ENCODE data around the gene RNF187. TPM values are rescaled to one million over a fixed set of nuclear protein-coding genes. Genes with fewer than 3 reads are reported as not detected.

Gene RNF187
- total and polyA plus RNA-seq, 2 experiments from 2014 or later = 52.4 to 135 TPM

GRCh38 chr1:228493141-228494043 lies 6.2 kb downstream of the RNF187 start:
- no peaks in the 10 kb centered on the region for H4K20me1 ChIP-seq (ENCODE audit: insufficient read depth, poor library complexity, severe bottlenecking)
- DNase-seq (ENCODE audit: low spot score) = no peak
- no peak overlapping the region for H3K27ac ChIP-seq
- H3K4me1 ChIP-seq (ENCODE audit: insufficient read depth) = peaks cover 13% of the 10 kb centered on the region
- no peak overlapping the region for H3K4me2 ChIP-seq
- H3K4me3 ChIP-seq = no peak overlapping the region
- TF ChIP-seq EZH2 (IDR thresholded peaks at IDR 0.05; ENCODE audit: borderline replicate concordance) = no peak
- TF ChIP-seq EZH2phosphoT487 (IDR thresholded peaks at IDR 0.05; ENCODE audit: low read depth, severe bottlenecking, unreplicated experiment) = no peak
- TF ChIP-seq CTCF (IDR thresholded peaks at IDR 0.05; ENCODE audit: poor library complexity) = no peak
- H2AFZ ChIP-seq = no peak overlapping the region
- H3K27me3 ChIP-seq = no peaks in the 10 kb centered on the region
- WGBS (ENCODE audit: low lambda C conversion rate, missing lambda C conversion rate) = 94% methylated on average over 28 of the region's 28 CpGs
- no peaks in the 10 kb centered on the region for H3K9me3 ChIP-seq (ENCODE audit: low read depth)
- H3K79me2 ChIP-seq = peaks cover 27% of the 10 kb centered on the region
- H3K36me3 ChIP-seq (replicated peaks; ENCODE audit: insufficient read depth, low read depth) = no peaks in the 10 kb centered on the region
- no peaks in the 10 kb centered on the region for H3K9me2 ChIP-seq (replicated peaks; ENCODE audit: insufficient read depth)

GRCh38 chr1:228494044-228494353 lies 6.8 kb downstream of the RNF187 start:
- H3K27ac ChIP-seq = no peak overlapping the region
- no peak overlapping the region for H3K4me3 ChIP-seq
- H4K20me1 ChIP-seq (ENCODE audit: insufficient read depth, poor library complexity, severe bottlenecking) = no peaks in the 10 kb centered on the region
- DNase-seq (ENCODE audit: low spot score) = no peak
- 95% methylated on average over 9 of the region's 9 CpGs for WGBS (ENCODE audit: low lambda C conversion rate, missing lambda C conversion rate)
- no peak overlapping the region for H3K4me2 ChIP-seq
- H3K36me3 ChIP-seq (replicated peaks; ENCODE audit: insufficient read depth, low read depth) = no peaks in the 10 kb centered on the region
- H3K27me3 ChIP-seq = no peaks in the 10 kb centered on the region
- TF ChIP-seq CTCF (IDR thresholded peaks at IDR 0.05; ENCODE audit: poor library complexity) = no peak
- TF ChIP-seq EZH2phosphoT487 (IDR thresholded peaks at IDR 0.05; ENCODE audit: low read depth, severe bottlenecking, unreplicated experiment) = no peak
- no peak for TF ChIP-seq EZH2 (IDR thresholded peaks at IDR 0.05; ENCODE audit: borderline replicate concordance)
- H2AFZ ChIP-seq = no peak overlapping the region
- H3K9me3 ChIP-seq (ENCODE audit: low read depth) = no peaks in the 10 kb centered on the region
- peaks cover 21% of the 10 kb centered on the region for H3K79me2 ChIP-seq
- H3K4me1 ChIP-seq (ENCODE audit: insufficient read depth) = peaks cover 7% of the 10 kb centered on the region
- no peaks in the 10 kb centered on the region for H3K9me2 ChIP-seq (replicated peaks; ENCODE audit: insufficient read depth)

DNA sequence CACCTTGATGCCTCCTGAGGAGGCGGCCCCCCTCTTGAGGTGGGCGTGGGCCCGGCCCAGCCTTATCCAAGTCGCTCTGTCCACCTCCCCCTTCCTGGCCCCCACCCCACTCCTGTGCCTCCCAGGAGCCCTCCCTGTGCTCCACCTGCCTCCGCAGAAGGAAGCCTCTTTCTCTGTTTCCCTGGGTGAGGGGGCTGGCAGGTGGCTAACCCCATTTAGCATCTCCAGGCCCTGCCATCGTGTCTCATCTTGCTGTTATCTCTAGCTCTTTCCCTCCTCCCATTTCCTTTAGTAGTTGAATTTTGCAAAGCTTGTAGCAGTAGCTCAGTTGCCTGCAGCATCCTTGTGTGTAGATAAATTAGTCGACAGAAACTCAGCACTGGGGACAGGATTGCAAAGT lies 7.2 kb downstream of the RNF187 start:
- no peak for TF ChIP-seq EZH2phosphoT487 (IDR thresholded peaks at IDR 0.05; ENCODE audit: low read depth, severe bottlenecking, unreplicated experiment)
- no peak for TF ChIP-seq EZH2 (IDR thresholded peaks at IDR 0.05; ENCODE audit: borderline replicate concordance)
- no peak for TF ChIP-seq CTCF (IDR thresholded peaks at IDR 0.05; ENCODE audit: poor library complexity)

More for the DNA sequence above, 7.2 kb downstream of the RNF187 start:
- no peak overlapping the region for H2AFZ ChIP-seq
- no peak for DNase-seq (ENCODE audit: low spot score)
- no peaks in the 10 kb centered on the region for H3K9me2 ChIP-seq (replicated peaks; ENCODE audit: insufficient read depth)
- no peaks in the 10 kb centered on the region for H3K36me3 ChIP-seq (replicated peaks; ENCODE audit: insufficient read depth, low read depth)
- peaks cover 17% of the 10 kb centered on the region for H3K79me2 ChIP-seq
- WGBS (ENCODE audit: low lambda C conversion rate, missing lambda C conversion rate) = 77% methylated on average over 6 of the region's 7 CpGs
- H3K9me3 ChIP-seq (ENCODE audit: low read depth) = no peaks in the 10 kb centered on the region
- H3K27ac ChIP-seq = no peak overlapping the region
- H3K4me2 ChIP-seq = no peak overlapping the region
- H4K20me1 ChIP-seq (ENCODE audit: insufficient read depth, poor library complexity, severe bottlenecking) = no peaks in the 10 kb centered on the region
- H3K4me3 ChIP-seq = no peak overlapping the region
- H3K27me3 ChIP-seq = no peaks in the 10 kb centered on the region
- H3K4me1 ChIP-seq (ENCODE audit: insufficient read depth) = peaks cover 4% of the 10 kb centered on the region

Measured in hepatocyte (in vitro differentiated cells).